ENCODE measurements around the gene CLRN2. TPM values are rescaled to one million over a fixed set of nuclear protein-coding genes. Genes with fewer than 3 reads are reported as not detected.

Gene CLRN2
- total RNA-seq, 2 experiments from 2014 or later: not detected

DNA sequence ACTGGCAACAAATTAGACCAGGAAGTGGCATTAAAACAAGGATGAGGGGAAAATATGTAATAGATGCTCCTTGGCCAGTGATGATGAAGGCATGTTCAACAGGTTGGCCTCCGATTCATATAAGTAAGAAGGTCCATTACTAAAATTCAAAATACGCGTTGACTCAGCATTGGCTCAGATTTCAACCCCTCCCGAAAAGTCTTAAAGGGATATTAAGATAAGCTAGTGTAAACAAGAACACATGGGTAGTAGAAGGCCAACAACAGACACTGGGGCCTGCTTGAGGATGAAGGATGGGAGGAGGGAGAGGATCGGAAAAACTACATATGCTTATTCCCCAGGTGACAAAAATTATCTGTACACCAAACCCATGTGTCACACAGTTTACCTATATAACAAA lies 42.9 kb downstream of the CLRN2 start:
- Histone ChIP-seq H3K4me3 (ENCODE audit: low read depth, low read length, poor library complexity, severe bottlenecking) (no peak overlapping the region), H3K36me3 (ENCODE audit: insufficient read depth, low read length) (no peaks in the 10 kb centered on the region), H3K4me1 (ENCODE audit: insufficient read depth, low read length, poor library complexity, severe bottlenecking) (no peaks in the 10 kb centered on the region), H3K79me2 (ENCODE audit: insufficient read depth, low read depth, low read length) (no peaks in the 10 kb centered on the region), H2AFZ (ENCODE audit: low read length) (no peak overlapping the region), H3K9me3 (ENCODE audit: low read length) (no peaks in the 10 kb centered on the region), H3K4me2 (ENCODE audit: low read length) (no peak overlapping the region), H3K9me2 (ENCODE audit: insufficient read depth, low read length) (no peaks in the 10 kb centered on the region), H3K27ac (ENCODE audit: low read depth, low read length, poor library complexity, severe bottlenecking) (no peak overlapping the region), H4K20me1 (ENCODE audit: insufficient read depth, low read length) (no peaks in the 10 kb centered on the region)
- CTCF ChIA-PET (ENCODE audit: unreplicated experiment): interaction anchor here (1.7 kb wide), 1 partner anchor 9 kb away, joined by 4 read pairs; no protein-coding TSS in a partner anchor
- TF ChIP-seq CTCF (conservative IDR thresholded peaks at IDR 0.05; ENCODE audit: low read length): no peak
- TF ChIP-seq EZH2phosphoT487 (IDR thresholded peaks at IDR 0.05; ENCODE audit: borderline replicate concordance, low read depth, low read length): no peak
- intact Hi-C loops (cut with micrococcal nuclease; ENCODE audit: unreplicated experiment): no loop called here
- DNase-seq (ENCODE audit: low spot score): no peak
- POLR2A ChIA-PET: interaction anchor here (0.7 to 1.2 kb wide), 2 partner anchors 9 to 34 kb away, joined by 3 read pairs; no protein-coding TSS in a partner anchor
- BruUV-seq (replicated peaks): no TSS peak

DNA sequence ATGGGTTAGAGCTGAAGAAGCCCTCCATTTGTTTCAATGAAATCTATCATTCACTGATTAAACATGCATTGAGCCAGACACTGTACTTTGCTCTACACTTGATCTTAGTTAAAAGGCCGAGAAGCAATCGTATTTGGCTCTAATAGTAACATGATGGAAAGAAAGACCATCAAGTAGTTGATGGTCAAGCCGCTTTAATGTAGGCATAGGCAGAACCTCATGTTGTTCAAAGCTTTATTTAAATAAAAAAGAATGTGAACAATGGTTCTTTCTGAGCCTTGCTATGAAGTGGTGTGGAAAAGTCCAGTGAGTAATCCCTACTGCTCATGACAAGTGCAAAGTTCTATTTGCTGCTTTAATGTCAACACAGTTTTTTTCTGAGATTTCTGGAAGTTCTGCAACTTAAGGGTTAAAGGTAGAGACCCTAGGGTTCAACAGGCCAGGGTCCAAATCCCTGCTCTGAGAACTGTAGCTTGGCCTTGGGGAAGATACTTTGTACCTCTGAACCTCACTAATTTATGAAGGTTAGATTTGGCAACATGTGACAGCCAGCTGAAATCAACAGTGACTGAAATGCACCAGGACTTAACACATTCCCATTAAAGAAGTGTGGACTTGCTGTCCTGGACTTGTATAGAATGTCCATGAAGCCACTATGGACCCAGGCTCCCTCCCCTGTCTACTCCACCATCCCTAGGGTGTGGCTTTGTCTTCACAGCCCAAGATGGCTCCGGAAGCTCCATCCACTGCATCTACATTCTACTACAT lies 44.2 kb downstream of the CLRN2 start:
- DNase-seq (ENCODE audit: low spot score): no peak
- no peaks in the 10 kb centered on the region for H4K20me1 ChIP-seq (ENCODE audit: insufficient read depth, low read length)
- H2AFZ ChIP-seq (ENCODE audit: low read length): no peak overlapping the region
- H3K4me3 ChIP-seq (ENCODE audit: low read depth, low read length, poor library complexity, severe bottlenecking): no peak overlapping the region
- no peaks in the 10 kb centered on the region for H3K9me2 ChIP-seq (ENCODE audit: insufficient read depth, low read length)
- no peaks in the 10 kb centered on the region for H3K79me2 ChIP-seq (ENCODE audit: insufficient read depth, low read depth, low read length)
- no peak overlapping the region for H3K27ac ChIP-seq (ENCODE audit: low read depth, low read length, poor library complexity, severe bottlenecking)
- intact Hi-C loops (cut with micrococcal nuclease; ENCODE audit: unreplicated experiment): no loop called here
- no TSS peak for BruUV-seq (replicated peaks)
- H3K36me3 ChIP-seq (ENCODE audit: insufficient read depth, low read length): no peaks in the 10 kb centered on the region
- H3K4me1 ChIP-seq (ENCODE audit: insufficient read depth, low read length, poor library complexity, severe bottlenecking): no peaks in the 10 kb centered on the region
- H3K4me2 ChIP-seq (ENCODE audit: low read length): no peak overlapping the region
- POLR2A ChIA-PET: interaction anchor here (1.2 to 1.4 kb wide), 2 partner anchors 9 to 11 kb away, joined by 3 read pairs; no protein-coding TSS in a partner anchor
- CTCF ChIA-PET (ENCODE audit: unreplicated experiment): interaction anchor here (1.7 kb wide), 1 partner anchor 10 kb away, joined by 4 read pairs; no protein-coding TSS in a partner anchor
- H3K9me3 ChIP-seq (ENCODE audit: low read length): no peaks in the 10 kb centered on the region
- no peak for TF ChIP-seq EZH2phosphoT487 (IDR thresholded peaks at IDR 0.05; ENCODE audit: borderline replicate concordance, low read depth, low read length)
- TF ChIP-seq CTCF (conservative IDR thresholded peaks at IDR 0.05; ENCODE audit: low read length): no peak

DNA sequence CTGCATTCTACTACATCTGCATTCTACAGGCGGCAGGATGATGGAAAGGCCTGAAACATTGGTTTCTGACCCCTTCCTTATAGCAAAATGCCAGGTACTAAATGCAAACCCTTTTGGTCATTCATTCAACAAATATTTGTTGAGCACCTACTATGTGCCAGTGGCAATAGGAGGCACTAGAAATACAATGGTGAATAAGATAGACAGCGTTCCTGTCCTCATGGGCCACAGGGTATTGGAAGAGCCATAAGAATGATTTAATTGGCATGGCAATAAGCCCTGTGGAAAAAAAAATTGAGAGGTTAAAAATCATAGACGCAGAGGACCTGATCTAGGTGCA lies 44.7 kb downstream of the CLRN2 start:
- no peak overlapping the region for H3K27ac ChIP-seq (ENCODE audit: low read depth, low read length, poor library complexity, severe bottlenecking)
- no peak overlapping the region for H3K4me3 ChIP-seq (ENCODE audit: low read depth, low read length, poor library complexity, severe bottlenecking)
- no peaks in the 10 kb centered on the region for H3K9me2 ChIP-seq (ENCODE audit: insufficient read depth, low read length)
- no peaks in the 10 kb centered on the region for H3K79me2 ChIP-seq (ENCODE audit: insufficient read depth, low read depth, low read length)
- no peak for DNase-seq (ENCODE audit: low spot score)
- ChIA-PET POLR2A (interaction anchor here (1.4 kb wide), 1 partner anchor 9 kb away, joined by 3 read pairs; no protein-coding TSS in a partner anchor), CTCF (ENCODE audit: unreplicated experiment) (no interaction called here)
- H3K9me3 ChIP-seq (ENCODE audit: low read length): no peaks in the 10 kb centered on the region
- H3K36me3 ChIP-seq (ENCODE audit: insufficient read depth, low read length): no peaks in the 10 kb centered on the region
- H3K4me1 ChIP-seq (ENCODE audit: insufficient read depth, low read length, poor library complexity, severe bottlenecking): no peaks in the 10 kb centered on the region
- TF ChIP-seq EZH2phosphoT487 (IDR thresholded peaks at IDR 0.05; ENCODE audit: borderline replicate concordance, low read depth, low read length): no peak
- TF ChIP-seq CTCF (conservative IDR thresholded peaks at IDR 0.05; ENCODE audit: low read length): no peak
- no peak overlapping the region for H3K4me2 ChIP-seq (ENCODE audit: low read length)
- no TSS peak for BruUV-seq (replicated peaks)
- no peak overlapping the region for H2AFZ ChIP-seq (ENCODE audit: low read length)
- H4K20me1 ChIP-seq (ENCODE audit: insufficient read depth, low read length): no peaks in the 10 kb centered on the region
- intact Hi-C loops (cut with micrococcal nuclease; ENCODE audit: unreplicated experiment): no loop called here
